Esophagus squamous epithelium (tissue), 5 donors: Measurements from ENCODE around the gene PLD5. TPM values are rescaled to one million over a fixed set of nuclear protein-coding genes. Genes with fewer than 3 reads are reported as not detected.
A peak's percentile ranks its signal among the peaks of the same experiment; 100 is the strongest.

Experiments used
- DNase-seq: peaks from one replicate; lab custom pipeline; 2025; lab: John Stamatoyannopoulos, UW
- H3K27ac ChIP-seq, 4 donors: fragments of 200-600 bp; sonication (generic); one replicate each; pipeline ENCODE4 v1.5.1; 2016 to 2019; ENCODE audit warnings: mild to moderate bottlenecking in 1 of 4
- H3K27me3 ChIP-seq, 4 donors: fragments of 200-600 bp; sonication (generic); 1 replicate in 3 of 4; 2 replicates in 1 of 4; pipeline versions ENCODE4 v1.5.1 to v1.6.0; 2017 to 2021; ENCODE audit warnings: antibody characterized with exemption in 1 of 4
- H3K36me3 ChIP-seq, 3 donors: fragments of 200-600 bp; sonication (generic); one replicate each; pipeline ENCODE4 v1.5.1; 2016 to 2019
- H3K4me1 ChIP-seq, 3 donors: fragments of 200-600 bp; sonication (generic); one replicate each; pipeline ENCODE4 v1.5.1; 2017 to 2019
- H3K4me3 ChIP-seq, 4 donors: fragments of 200-600 bp; sonication (generic); 1 replicate in 3 of 4; 2 replicates in 1 of 4; pipeline ENCODE4 v1.5.1; 2016 to 2019; ENCODE audit warnings: mild to moderate bottlenecking in 2 of 4, moderate library complexity in 1 of 4
- H3K9me3 ChIP-seq, 3 donors: fragments of 200-600 bp; sonication (generic); one replicate each; pipeline ENCODE4 v1.5.1; 2016 to 2019
- POLR2A ChIP-seq, 4 donors: fragments of 450-650 bp; IDR thresholded peaks; one replicate each; pipeline ENCODE4 v1.6.1; 2017; ENCODE audit warnings: antibody characterized with exemption in 4 of 4, mild to moderate bottlenecking in 4 of 4, moderate library complexity in 3 of 4
- WGBS, 2 donors: methylation state at CpG; one replicate each; pipeline ENCODE4 v1.1.5; 2018; 5-methylcytosine and 5-hydroxymethylcytosine counted together
- intact Hi-C: fragments of 100-400 bp; cut with DNase I; formaldehyde crosslinking; loops from one replicate; pipeline ENCODE4 v1.15.0; 2022
- total RNA-seq, 4 donors: library from RNA; depleted of rRNA; stranded (reverse); fragments of >200 nt; gene quantifications; one replicate each; pipeline ENCODE4 v1.1.0, GENCODE V29; 2016
- TF ChIP-seq, protein P1 (sequence below), 6 experiments: fragments of 450-650 bp in 4 of 6; fragments of 200-600 bp in 2 of 6; sonication (generic) in 2 of 6; IDR thresholded peaks; one replicate each; pipeline ENCODE4 v1.5.1; 2016 to 2019; ENCODE audit warnings: antibody characterized with exemption in 6 of 6, mild to moderate bottlenecking in 4 of 6, moderate library complexity in 4 of 6
- donor health status: DM: yes; HTN: yes; CAD: no.

Gene PLD5
- total RNA-seq, 4 donors from 2014 or later, result 0.18 to 0.57 TPM; not detected in 2

DNA sequence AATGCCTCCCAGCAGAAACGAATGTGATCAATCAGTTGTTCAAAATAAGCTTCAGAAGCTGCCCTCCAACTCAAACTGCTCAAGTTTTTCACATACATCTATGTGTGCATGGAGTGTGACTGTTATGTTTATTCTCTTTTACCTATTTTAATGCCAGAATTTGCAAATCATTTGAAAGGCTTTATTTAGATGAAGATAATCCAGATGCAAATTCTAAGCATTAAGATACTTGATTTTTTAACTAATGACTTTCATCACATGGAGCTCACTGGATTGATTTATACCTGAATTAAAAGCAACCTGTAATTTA, 69.5 kb downstream of the PLD5 start:
- Histone ChIP-seq H3K27ac (no peak overlapping the region), H3K4me3 (no peak overlapping the region), H3K36me3 (no peaks in the 10 kb centered on the region), H3K27me3 (peaks cover 0 to 18% (median 0%) of the 10 kb centered on the region in 4 donors), H3K9me3 (no peaks in the 10 kb centered on the region), H3K4me1 (no peaks in the 10 kb centered on the region)
- TF ChIP-seq POLR2A (IDR thresholded peaks at IDR 0.05), result no peak
- TF ChIP-seq, protein P1, sequence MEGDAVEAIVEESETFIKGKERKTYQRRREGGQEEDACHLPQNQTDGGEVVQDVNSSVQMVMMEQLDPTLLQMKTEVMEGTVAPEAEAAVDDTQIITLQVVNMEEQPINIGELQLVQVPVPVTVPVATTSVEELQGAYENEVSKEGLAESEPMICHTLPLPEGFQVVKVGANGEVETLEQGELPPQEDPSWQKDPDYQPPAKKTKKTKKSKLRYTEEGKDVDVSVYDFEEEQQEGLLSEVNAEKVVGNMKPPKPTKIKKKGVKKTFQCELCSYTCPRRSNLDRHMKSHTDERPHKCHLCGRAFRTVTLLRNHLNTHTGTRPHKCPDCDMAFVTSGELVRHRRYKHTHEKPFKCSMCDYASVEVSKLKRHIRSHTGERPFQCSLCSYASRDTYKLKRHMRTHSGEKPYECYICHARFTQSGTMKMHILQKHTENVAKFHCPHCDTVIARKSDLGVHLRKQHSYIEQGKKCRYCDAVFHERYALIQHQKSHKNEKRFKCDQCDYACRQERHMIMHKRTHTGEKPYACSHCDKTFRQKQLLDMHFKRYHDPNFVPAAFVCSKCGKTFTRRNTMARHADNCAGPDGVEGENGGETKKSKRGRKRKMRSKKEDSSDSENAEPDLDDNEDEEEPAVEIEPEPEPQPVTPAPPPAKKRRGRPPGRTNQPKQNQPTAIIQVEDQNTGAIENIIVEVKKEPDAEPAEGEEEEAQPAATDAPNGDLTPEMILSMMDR (IDR thresholded peaks at IDR 0.05), result no peak
- 0% methylated on average over 1 of the region's 1 CpG for WGBS, 2 donors
- intact Hi-C loops, result no loop called here
- no peak for DNase-seq

DNA sequence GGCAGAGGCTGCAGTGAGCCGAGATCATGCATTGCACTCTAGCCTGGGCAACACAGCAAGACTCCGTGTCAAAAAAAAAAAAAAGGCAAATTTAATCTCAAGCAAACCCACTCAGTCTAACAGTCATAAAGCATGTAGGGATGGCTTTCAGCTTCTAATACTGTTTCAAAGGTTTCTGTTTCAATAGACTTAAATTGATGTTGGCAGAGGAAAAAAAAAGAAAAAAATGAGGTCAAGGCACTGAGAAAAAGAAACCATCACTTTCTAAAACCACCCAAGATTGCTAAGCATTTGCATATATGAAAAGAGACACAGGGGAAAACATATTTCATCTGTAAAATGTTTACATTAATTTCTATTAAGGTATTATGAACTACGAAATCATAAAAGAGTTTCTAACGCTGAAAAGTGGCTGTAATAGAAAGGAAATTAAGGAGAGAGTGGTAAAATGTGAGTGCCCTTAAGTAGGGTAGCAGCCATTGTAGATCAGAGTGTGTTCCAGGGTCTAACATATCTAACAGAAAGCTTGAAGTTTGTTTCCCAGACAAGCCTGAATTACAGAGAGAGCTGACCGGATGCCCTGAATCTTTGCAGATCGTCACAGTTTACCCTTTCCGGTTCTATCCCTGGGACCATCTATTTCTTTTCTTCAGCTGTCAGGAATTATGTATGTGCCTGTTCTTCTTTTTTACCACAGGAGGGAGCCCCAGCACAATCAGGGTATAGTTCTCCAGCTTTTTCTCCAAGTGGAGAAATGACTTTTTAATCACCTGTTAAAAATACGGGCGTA, 70.0 kb downstream of the PLD5 start:
- no peaks in the 10 kb centered on the region for H3K9me3 ChIP-seq
- 29 to 32% methylated on average over 9 of the region's 9 CpGs for WGBS, 2 donors
- no peaks in the 10 kb centered on the region for H3K4me1 ChIP-seq
- H3K27me3 ChIP-seq, result peaks cover 0 to 22% (median 0%) of the 10 kb centered on the region in 4 donors
- no peak overlapping the region for H3K4me3 ChIP-seq
- H3K27ac ChIP-seq, result no peak overlapping the region
- DNase-seq, result no peak
- no peak for TF ChIP-seq POLR2A (IDR thresholded peaks at IDR 0.05)
- TF ChIP-seq, protein P1 (IDR thresholded peaks at IDR 0.05), result peak; percentile 11 to 55 (median 45)
- no peaks in the 10 kb centered on the region for H3K36me3 ChIP-seq
- intact Hi-C loops, result no loop called here

DNA sequence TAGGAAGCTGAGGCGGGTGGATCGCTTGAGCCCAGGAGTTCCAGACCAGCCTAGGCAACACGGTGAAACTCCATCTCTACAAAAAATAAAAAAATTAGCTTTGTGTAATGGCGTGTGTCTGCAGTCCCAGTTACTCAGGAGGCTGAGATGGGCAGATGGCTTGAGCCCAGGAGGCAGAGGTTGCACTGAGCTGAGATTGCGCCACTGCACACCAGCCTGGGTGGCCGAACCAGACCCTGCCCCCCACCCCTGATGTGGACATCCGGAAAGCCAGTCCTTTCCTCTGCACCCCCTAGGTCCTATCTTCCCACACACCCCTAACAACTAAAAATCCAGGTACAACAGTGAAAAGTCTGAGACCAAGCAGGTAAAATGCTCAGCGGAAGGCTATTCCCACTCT, 71.9 kb downstream of the PLD5 start:
- Histone ChIP-seq H3K4me3 (no peak overlapping the region), H3K27me3 (peaks cover 0 to 29% (median 0%) of the 10 kb centered on the region in 4 donors), H3K4me1 (no peaks in the 10 kb centered on the region), H3K9me3 (no peaks in the 10 kb centered on the region), H3K36me3 (no peaks in the 10 kb centered on the region), H3K27ac (no peak overlapping the region)
- intact Hi-C loops, result no loop called here
- no peak for TF ChIP-seq POLR2A (IDR thresholded peaks at IDR 0.05)
- TF ChIP-seq, protein P1 (IDR thresholded peaks at IDR 0.05), result no peak
- 78 to 79% methylated on average over 5 to 8 of the region's 8 CpGs for WGBS, 2 donors
- DNase-seq, result no peak

DNA sequence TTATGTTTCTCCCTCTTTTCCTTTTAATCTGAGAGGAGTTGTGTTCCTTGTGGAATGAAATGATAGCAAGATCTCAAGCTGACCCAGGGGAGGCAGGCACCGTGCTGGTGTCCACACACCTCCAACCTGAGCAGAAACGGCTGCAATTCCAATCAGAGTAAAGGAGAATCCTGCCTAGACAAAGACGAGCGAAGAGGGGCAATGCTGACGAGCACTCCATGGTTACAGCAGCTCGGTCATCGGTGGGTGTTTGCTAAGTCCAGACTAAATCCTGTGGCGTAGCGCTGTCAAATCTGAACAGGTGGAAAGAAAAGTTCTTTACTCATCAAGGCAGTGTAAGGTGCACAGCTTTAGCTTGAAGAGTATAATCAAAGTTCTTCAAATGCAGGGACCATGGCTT, 74.8 kb downstream of the PLD5 start:
- Histone ChIP-seq H3K4me1 (no peaks in the 10 kb centered on the region), H3K27ac (no peak overlapping the region), H3K27me3 (peaks cover 0 to 30% (median 0%) of the 10 kb centered on the region in 4 donors), H3K4me3 (no peak overlapping the region), H3K36me3 (no peaks in the 10 kb centered on the region), H3K9me3 (no peaks in the 10 kb centered on the region)
- intact Hi-C loops, result no loop called here
- WGBS, 2 donors, result 64 to 65% methylated on average over 9 of the region's 9 CpGs
- no peak for DNase-seq
- no peak for TF ChIP-seq POLR2A (IDR thresholded peaks at IDR 0.05)
- TF ChIP-seq, protein P1 (IDR thresholded peaks at IDR 0.05), result no peak

DNA sequence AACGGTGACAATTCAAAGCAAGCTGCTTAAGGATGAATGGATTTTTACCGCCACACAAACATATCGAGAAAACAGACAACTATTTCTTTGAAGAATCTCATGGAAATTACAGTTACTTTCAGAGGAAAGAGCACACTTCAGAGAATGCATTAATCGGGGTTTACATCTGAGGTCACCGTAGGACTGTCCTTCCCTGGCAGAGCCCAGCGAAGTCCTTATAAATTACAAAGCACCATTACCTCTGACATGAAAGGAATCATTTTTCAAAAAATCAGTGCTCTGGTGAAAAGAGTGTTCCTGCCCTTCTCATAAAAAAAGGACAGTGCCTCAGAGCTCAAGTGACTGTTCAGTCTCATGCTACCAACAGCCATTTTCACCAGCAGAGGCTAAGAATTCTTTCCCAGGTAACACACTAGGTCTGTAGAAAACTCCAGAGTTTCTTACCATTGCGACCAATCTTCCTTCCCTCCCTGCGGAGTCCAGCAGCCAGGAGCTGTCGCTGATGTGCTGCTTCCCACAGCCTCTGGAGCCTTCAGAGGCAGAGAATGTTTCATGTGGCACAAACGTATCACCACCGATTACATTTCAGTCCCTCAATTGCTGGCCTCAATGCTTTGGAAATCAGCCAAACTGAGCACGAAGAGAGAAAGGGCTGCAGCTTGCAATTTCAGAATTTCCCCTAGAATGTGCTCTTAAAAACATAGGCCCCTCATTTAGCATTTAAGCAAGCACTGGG, 75.4 kb downstream of the PLD5 start:
- Histone ChIP-seq H3K9me3 (no peaks in the 10 kb centered on the region), H3K4me1 (no peaks in the 10 kb centered on the region), H3K27ac (no peak overlapping the region), H3K36me3 (no peaks in the 10 kb centered on the region), H3K27me3 (peaks cover 0 to 28% (median 0%) of the 10 kb centered on the region in 4 donors), H3K4me3 (no peak overlapping the region)
- WGBS, 2 donors, result 52 to 55% methylated on average over 10 to 12 of the region's 12 CpGs
- intact Hi-C loops, result no loop called here
- DNase-seq, result no peak
- TF ChIP-seq POLR2A (IDR thresholded peaks at IDR 0.05), result no peak
- TF ChIP-seq, protein P1 (IDR thresholded peaks at IDR 0.05), result no peak
